A549 (cell line): ENCODE measurements around the gene HTR3C. TPM values are rescaled to one million over a fixed set of nuclear protein-coding genes. Genes with fewer than 3 reads are reported as not detected.
"Not testable (repeated sequence)": the region's sequence is repeated elsewhere in the genome, so short reads cannot be mapped to it uniquely, and the experiment has no call there.

Experiments used
- ATAC-seq, 2 experiments: fragments of 200-7000 bp in 1 of 2; fragments of >200 bp in 1 of 2; cut with Nextera tagmentation in 1 of 2; cut with Tn5 transposase in 1 of 2; 3 replicates each; pipeline versions ENCODE4 v1.8.0 to v1.9.1; 2018 to 2020; ENCODE audit warnings: mild to moderate bottlenecking in 1 of 2, moderate library complexity in 1 of 2
- CTCF ChIA-PET: fragments of 300-600 bp; sonication (Branson Sonifier 250); formaldehyde crosslinking; extraction: SDS; loops from one replicate; lab custom pipeline; 2021; ENCODE audit warnings: antibody characterized with exemption, inconsistent platforms; lab: Yijun Ruan, JAX
- POLR2A ChIA-PET: fragments of 350-600 bp; formaldehyde crosslinking; extraction: SDS; loops from one replicate; lab custom pipeline; 2021; ENCODE audit warnings: antibody characterized with exemption, inconsistent platforms; lab: Yijun Ruan, JAX
- DNase-seq, 2 experiments: peaks; one replicate each; pipeline versions ENCODE4 v3.0.0 to v3.0.0-alpha.2; 2011 to 2016; ENCODE audit warnings: low read depth in 1 of 2, low spot score in 1 of 2
- FAIRE-seq: peaks from 2 replicates; lab custom pipeline; 2011; peaks lifted over from hg19 to GRCh38; lab: Jason Lieb, UNC
- H3K27ac ChIP-seq, 2 experiments: fragments of >200 bp; sonication (Bioruptor Twin); formaldehyde crosslinking; 3 replicates each; pipeline ENCODE4 v1.5.1; 2016 to 2017
- H3K4me1 ChIP-seq: fragments of >200 bp; sonication (Bioruptor Twin); formaldehyde crosslinking; 3 replicates; pipeline ENCODE4 v1.6.1; 2016
- H3K4me2 ChIP-seq: fragments of >200 bp; sonication (Bioruptor Twin); formaldehyde crosslinking; 3 replicates; pipeline ENCODE4 v1.6.1; 2016
- H3K4me3 ChIP-seq: fragments of >200 bp; sonication (Bioruptor Twin); formaldehyde crosslinking; 3 replicates; pipeline ENCODE4 v1.5.1; 2016
- H3K9me3 ChIP-seq: fragments of >200 bp; sonication (Bioruptor Twin); formaldehyde crosslinking; 3 replicates; pipeline ENCODE4 v1.6.1; 2016
- EHF ChIP-seq: fragments of 250-450 bp; sonication (Bioruptor Pico); IDR thresholded peaks from 2 replicates; pipeline ENCODE4 v1.5.0; 2020; ENCODE audit warnings: mild to moderate bottlenecking
- FOSB ChIP-seq: fragments of 250-450 bp; sonication (Bioruptor Pico); IDR thresholded peaks from 2 replicates; pipeline ENCODE4 v1.5.0; 2020; ENCODE audit warnings: mild to moderate bottlenecking, moderate library complexity
- FOSL2 ChIP-seq, 2 experiments: fragments of 450-650 bp in 1 of 2; fragments of >200 bp in 1 of 2; sonication (Bioruptor Twin) in 1 of 2; formaldehyde crosslinking; IDR thresholded peaks; 2 replicates each; pipeline versions ENCODE4 v1.5.0 to v1.6.1; 2016 to 2020; ENCODE audit warnings: mild to moderate bottlenecking in 1 of 2, moderate library complexity in 1 of 2
- FOXS1 ChIP-seq: fragments of 250-450 bp; sonication (Bioruptor Pico); IDR thresholded peaks from 2 replicates; pipeline ENCODE4 v1.5.0; 2020; ENCODE audit warnings: mild to moderate bottlenecking, moderate library complexity
- HOXA7 ChIP-seq: fragments of 250-450 bp; sonication (Bioruptor Pico); IDR thresholded peaks from 2 replicates; pipeline ENCODE4 v1.5.0; 2020; ENCODE audit warnings: mild to moderate bottlenecking, moderate library complexity
- HOXB13 ChIP-seq: fragments of 250-450 bp; sonication (Bioruptor Pico); IDR thresholded peaks from 2 replicates; pipeline ENCODE4 v1.5.0; 2020; ENCODE audit warnings: low read depth, mild to moderate bottlenecking, moderate library complexity
- HOXB5 ChIP-seq: fragments of 250-450 bp; sonication (Bioruptor Pico); IDR thresholded peaks from 2 replicates; pipeline ENCODE4 v1.5.0; 2020; ENCODE audit warnings: mild to moderate bottlenecking, moderate library complexity
- KDM5A ChIP-seq: fragments of 200-600 bp; sonication (generic); IDR thresholded peaks from 2 replicates; pipeline ENCODE4 v1.6.1; 2016; ENCODE audit warnings: antibody characterized with exemption, mild to moderate bottlenecking
- MAZ ChIP-seq: fragments of 150-350 bp; IDR thresholded peaks from 2 replicates; pipeline ENCODE4 v1.6.1; 2014; ENCODE audit warnings: antibody characterized with exemption, low read depth, low read length, borderline replicate concordance
- NFE2L2 ChIP-seq: fragments of 150-350 bp; conservative IDR thresholded peaks from 2 replicates; pipeline ENCODE4 v1.6.1; 2014; ENCODE audit warnings: low read length
- PHF8 ChIP-seq: fragments of 200-600 bp; sonication (generic); IDR thresholded peaks from 2 replicates; pipeline ENCODE4 v1.6.1; 2016; ENCODE audit warnings: low read depth, mild to moderate bottlenecking, antibody characterized with exemption, moderate library complexity, borderline replicate concordance
- RAD21 ChIP-seq, 2 experiments: fragments of >200 bp in 1 of 2; sonication (Bioruptor Twin) in 1 of 2; formaldehyde crosslinking in 1 of 2; IDR thresholded peaks in 1 of 2; conservative IDR thresholded peaks in 1 of 2; 2 replicates in 1 of 2; 3 replicates in 1 of 2; pipeline ENCODE4 v1.6.1; 2012 to 2018; ENCODE audit warnings: inconsistent platforms in 1 of 2
- SMC3 ChIP-seq: fragments of >200 bp; sonication (Bioruptor Twin); formaldehyde crosslinking; IDR thresholded peaks from 3 replicates; pipeline ENCODE4 v1.6.1; 2018; ENCODE audit warnings: inconsistent platforms
- TFCP2L1 ChIP-seq: fragments of 250-450 bp; sonication (Bioruptor Pico); IDR thresholded peaks from 2 replicates; pipeline ENCODE4 v1.5.0; 2021; ENCODE audit warnings: mild to moderate bottlenecking
- WGBS: methylation state at CpG from one replicate; pipeline ENCODE4 v1.1.6; 2017; ENCODE audit errors: missing lambda C conversion rate; 5-methylcytosine and 5-hydroxymethylcytosine counted together
- polyA plus RNA-seq, 4 experiments: library from polyadenylated mRNA; depleted of rRNA in 3 of 4; stranded (reverse); fragments of >200 nt; fragmentation: RNase III in 1 of 4; extraction: RNeasy Plus Mini Kit Qiagen cat#74134 plus additional on column Dnase treatment in 1 of 4; gene quantifications; 2 replicates in 3 of 4; 3 replicates in 1 of 4; pipeline ENCODE4 v1.2.3, GENCODE V29; 2011 to 2017
- TF ChIP-seq, protein P1 (sequence below): fragments of 150-350 bp; IDR thresholded peaks from 2 replicates; pipeline ENCODE4 v1.6.1; 2014; ENCODE audit warnings: low read depth, mild to moderate bottlenecking, low read length
- TF ChIP-seq, protein P2 (sequence below): fragments of >200 bp; sonication (Bioruptor Twin); formaldehyde crosslinking; IDR thresholded peaks from 3 replicates; pipeline ENCODE4 v1.5.1; 2016
- TF ChIP-seq, protein P3 (sequence below): IDR thresholded peaks from 2 replicates; pipeline ENCODE4 v1.6.1; 2012

The HTR3C gene
- polyA plus RNA-seq, 2 of the 4 experiments (the other 2 are of a cell fraction): not detected

DNA sequence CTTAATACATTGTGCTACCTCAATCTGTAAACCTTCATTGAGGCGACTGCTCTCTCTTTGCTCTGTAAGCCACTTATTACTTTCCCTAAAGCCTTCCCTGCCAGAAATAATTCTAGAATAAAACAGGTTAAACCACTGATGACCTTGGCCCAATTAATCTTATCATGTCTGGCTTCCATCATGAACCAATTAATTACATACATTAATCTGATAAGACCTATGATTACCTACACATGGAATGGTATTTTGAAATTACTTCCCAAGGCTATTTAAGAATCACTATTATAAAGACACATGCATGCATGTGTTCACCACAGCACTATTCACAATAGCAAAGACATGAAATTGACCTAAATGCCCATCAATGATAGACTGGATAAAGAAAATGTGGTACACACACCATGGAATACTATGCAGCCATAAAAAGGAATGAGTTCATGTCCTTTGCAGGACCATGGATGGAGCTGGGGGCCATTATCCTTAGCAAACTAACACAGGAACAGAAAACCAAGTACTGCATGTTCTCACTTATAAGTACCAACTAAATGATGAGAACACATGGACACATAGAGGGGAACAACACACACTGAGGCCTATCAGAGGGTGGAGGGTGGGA, 24.5 kb upstream of the HTR3C start:
- FAIRE-seq, CTCF ChIA-PET, H3K4me2 ChIP-seq, H3K9me3 ChIP-seq, DNase-seq, H3K4me1 ChIP-seq, H3K27ac ChIP-seq, ATAC-seq, H3K4me3 ChIP-seq, POLR2A ChIA-PET: not testable (repeated sequence)
- 64% methylated on average over 1 of the region's 1 CpG for WGBS

DNA sequence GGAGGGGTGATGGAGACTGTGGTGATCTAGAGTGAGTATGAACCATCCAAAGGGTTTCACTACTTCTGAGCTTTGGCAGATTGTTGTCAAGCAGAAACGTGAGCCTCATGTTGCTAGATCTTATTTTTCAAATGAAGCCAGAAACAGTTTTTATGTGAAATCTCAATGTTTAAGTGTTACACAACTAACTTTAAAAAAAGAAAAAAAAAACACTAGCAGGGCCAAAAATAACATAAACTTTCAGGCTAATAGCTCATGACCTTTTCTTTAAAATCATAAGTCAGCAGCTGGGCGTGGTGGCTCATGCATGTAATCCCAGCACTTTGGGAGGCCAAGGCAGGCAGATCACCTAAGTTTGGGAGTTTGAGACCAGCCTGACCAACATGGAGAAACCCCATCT, 23.4 kb upstream of the HTR3C start:
- Histone ChIP-seq H3K4me1 (no peaks in the 10 kb centered on the region), H3K27ac (no peak overlapping the region), H3K4me3 (no peak overlapping the region), H3K9me3 (no peaks in the 10 kb centered on the region), H3K4me2 (no peak overlapping the region)
- no peak for FAIRE-seq
- CTCF ChIA-PET: interaction anchor here (0.6 to 1.1 kb wide), 3 partner anchors 12 to 220 kb away, joined by 3 read pairs; partner anchors contain the start of genes ABCC5 and EEF1AKMT4
- 65% methylated on average over 2 of the region's 2 CpGs for WGBS
- POLR2A ChIA-PET: no interaction called here
- TF ChIP-seq, protein P1, sequence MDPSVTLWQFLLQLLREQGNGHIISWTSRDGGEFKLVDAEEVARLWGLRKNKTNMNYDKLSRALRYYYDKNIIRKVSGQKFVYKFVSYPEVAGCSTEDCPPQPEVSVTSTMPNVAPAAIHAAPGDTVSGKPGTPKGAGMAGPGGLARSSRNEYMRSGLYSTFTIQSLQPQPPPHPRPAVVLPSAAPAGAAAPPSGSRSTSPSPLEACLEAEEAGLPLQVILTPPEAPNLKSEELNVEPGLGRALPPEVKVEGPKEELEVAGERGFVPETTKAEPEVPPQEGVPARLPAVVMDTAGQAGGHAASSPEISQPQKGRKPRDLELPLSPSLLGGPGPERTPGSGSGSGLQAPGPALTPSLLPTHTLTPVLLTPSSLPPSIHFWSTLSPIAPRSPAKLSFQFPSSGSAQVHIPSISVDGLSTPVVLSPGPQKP: no peak
- TF ChIP-seq PHF8 (no peak), TFCP2L1 (CRISPR knock-in tag) (no peak), FOSB (CRISPR knock-in tag) (no peak)
- TF ChIP-seq, protein P2, sequence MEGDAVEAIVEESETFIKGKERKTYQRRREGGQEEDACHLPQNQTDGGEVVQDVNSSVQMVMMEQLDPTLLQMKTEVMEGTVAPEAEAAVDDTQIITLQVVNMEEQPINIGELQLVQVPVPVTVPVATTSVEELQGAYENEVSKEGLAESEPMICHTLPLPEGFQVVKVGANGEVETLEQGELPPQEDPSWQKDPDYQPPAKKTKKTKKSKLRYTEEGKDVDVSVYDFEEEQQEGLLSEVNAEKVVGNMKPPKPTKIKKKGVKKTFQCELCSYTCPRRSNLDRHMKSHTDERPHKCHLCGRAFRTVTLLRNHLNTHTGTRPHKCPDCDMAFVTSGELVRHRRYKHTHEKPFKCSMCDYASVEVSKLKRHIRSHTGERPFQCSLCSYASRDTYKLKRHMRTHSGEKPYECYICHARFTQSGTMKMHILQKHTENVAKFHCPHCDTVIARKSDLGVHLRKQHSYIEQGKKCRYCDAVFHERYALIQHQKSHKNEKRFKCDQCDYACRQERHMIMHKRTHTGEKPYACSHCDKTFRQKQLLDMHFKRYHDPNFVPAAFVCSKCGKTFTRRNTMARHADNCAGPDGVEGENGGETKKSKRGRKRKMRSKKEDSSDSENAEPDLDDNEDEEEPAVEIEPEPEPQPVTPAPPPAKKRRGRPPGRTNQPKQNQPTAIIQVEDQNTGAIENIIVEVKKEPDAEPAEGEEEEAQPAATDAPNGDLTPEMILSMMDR: no peak
- ATAC-seq: no peak
- no peak for DNase-seq

DNA sequence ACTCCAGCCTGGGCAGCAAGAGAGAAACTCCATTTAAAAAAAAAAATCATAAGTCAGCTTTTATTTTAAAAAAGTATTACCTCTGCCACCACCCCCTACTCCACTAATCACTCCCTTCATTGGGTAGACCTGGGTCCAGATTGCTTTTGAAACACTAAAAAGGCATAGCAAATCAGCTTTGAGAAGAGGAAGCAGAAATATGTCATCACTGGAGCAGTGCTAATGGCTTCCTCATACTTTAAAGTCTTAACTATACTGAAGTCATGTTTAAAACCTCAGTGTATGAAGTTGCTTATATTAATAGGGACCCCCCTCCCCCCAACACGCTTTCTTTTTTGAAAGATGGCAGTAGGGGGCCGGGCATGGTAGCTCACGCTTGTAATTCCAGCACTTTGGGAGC, 22.3 kb upstream of the HTR3C start:
- no peak for FAIRE-seq
- no peaks in the 10 kb centered on the region for H3K9me3 ChIP-seq
- POLR2A ChIA-PET: no interaction called here
- WGBS: 44% methylated on average over 3 of the region's 3 CpGs
- no peak overlapping the region for H3K27ac ChIP-seq
- CTCF ChIA-PET: no interaction called here
- TF ChIP-seq HOXB13 (CRISPR knock-in tag) (no peak), FOSL2 (IDR thresholded peaks at IDR 0.05) (no peak), FOSL2 (CRISPR knock-in tag; IDR thresholded peaks at IDR 0.05) (no peak), SMC3 (no peak), MAZ (no peak), NFE2L2 (no peak), PHF8 (no peak), KDM5A (no peak), EHF (no peak)
- TF ChIP-seq, protein P2: no peak
- TF ChIP-seq, all 56 proteins: peak for 0
- no peaks in the 10 kb centered on the region for H3K4me1 ChIP-seq
- no peak overlapping the region for H3K4me3 ChIP-seq
- DNase-seq (no peak), ATAC-seq (no peak)
- H3K4me2 ChIP-seq: no peak overlapping the region

DNA sequence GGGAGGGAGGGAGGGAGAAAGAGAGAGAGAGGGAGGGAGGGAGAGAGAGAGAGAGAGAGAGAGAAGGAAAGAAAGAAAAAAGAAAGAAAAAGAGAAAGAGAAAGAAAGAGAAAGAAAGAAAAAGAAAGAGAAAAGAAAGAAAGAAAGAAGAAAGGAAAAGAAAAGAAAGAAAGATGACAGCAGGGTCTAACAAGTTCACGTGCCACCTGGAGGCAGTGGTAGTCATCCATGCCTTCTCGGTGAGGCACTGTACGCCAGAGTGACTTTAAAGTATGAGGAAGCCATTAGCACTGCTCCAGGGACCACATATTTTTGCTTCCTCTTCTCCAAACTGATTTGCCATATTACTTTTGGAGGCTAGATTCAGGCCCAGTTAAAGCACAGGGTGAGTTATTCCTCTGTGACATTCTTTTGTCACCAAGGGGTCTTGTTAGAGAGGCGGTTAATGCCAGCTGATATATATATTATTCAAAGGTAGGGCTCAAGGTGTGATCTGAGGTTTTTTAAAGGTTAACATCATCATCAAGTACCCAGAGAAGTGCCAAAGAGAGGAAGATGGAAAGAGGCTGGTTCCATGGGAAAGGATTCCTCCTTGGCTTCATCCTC, 21.6 kb upstream of the HTR3C start, which contains the start of gene HTR3D:
HTR3D (plus strand) TSS at position 556 of the 606 bp plus-strand sequence; CDS start at position 556, 0 bp downstream.
- ATAC-seq (no peak), DNase-seq (no peak)
- no peak within 1 kb of the TSS for H3K4me3 ChIP-seq
- ChIA-PET CTCF (no interaction called here), POLR2A (no interaction called here)
- H3K9me3 ChIP-seq: no peaks in the 10 kb centered on the region
- TF ChIP-seq HOXB5 (CRISPR knock-in tag): no peak
- TF ChIP-seq RAD21 (conservative IDR thresholded peaks at IDR 0.05 in 1 of 2, IDR thresholded peaks at IDR 0.05 in 1 of 2): no peak
- TF ChIP-seq, protein P3, sequence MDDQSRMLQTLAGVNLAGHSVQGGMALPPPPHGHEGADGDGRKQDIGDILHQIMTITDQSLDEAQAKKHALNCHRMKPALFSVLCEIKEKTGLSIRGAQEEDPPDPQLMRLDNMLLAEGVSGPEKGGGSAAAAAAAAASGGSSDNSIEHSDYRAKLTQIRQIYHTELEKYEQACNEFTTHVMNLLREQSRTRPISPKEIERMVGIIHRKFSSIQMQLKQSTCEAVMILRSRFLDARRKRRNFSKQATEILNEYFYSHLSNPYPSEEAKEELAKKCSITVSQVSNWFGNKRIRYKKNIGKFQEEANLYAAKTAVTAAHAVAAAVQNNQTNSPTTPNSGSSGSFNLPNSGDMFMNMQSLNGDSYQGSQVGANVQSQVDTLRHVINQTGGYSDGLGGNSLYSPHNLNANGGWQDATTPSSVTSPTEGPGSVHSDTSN: no peak
- TF ChIP-seq HOXA7: no peak
- no peak for TF ChIP-seq FOXS1 (CRISPR knock-in tag)
- TF ChIP-seq, all 56 proteins: peak for 0
- 29% methylated on average over 4 of the region's 4 CpGs for WGBS
- no peak for FAIRE-seq
- no peak within 1 kb of the TSS for H3K4me2 ChIP-seq
- H3K27ac ChIP-seq: no peak within 1 kb of the TSS
- H3K4me1 ChIP-seq: no peaks in the 10 kb centered on the region
